WERI-Rb-1 (cell line): Measurements from ENCODE around the gene PLD4.

Source experiments
- DNase-seq: peaks from one replicate; pipeline ENCODE4 v3.0.0-alpha.2; 2020
- H3K27ac ChIP-seq: fragments of 250-450 bp; sonication (Bioruptor Pico); 2 replicates; pipeline ENCODE4 v1.5.1; 2020; ENCODE audit warnings: mild to moderate bottlenecking, moderate library complexity
- H3K27me3 ChIP-seq: fragments of 250-450 bp; sonication (Bioruptor Pico); 2 replicates; pipeline ENCODE4 v1.5.1; 2021; ENCODE audit warnings: mild to moderate bottlenecking, low read depth, moderate library complexity; ENCODE audit not compliant: insufficient read depth, severe bottlenecking
- H3K36me3 ChIP-seq: fragments of 250-450 bp; sonication (Bioruptor Pico); 2 replicates; pipeline ENCODE4 v1.5.1; 2020; ENCODE audit warnings: mild to moderate bottlenecking, moderate library complexity
- H3K4me3 ChIP-seq: 2 replicates; pipeline ENCODE4 v1.5.1; 2011; ENCODE audit warnings: low read depth, mild to moderate bottlenecking, control low read depth, low read length
- H3K9me3 ChIP-seq: fragments of 250-450 bp; sonication (Bioruptor Pico); 2 replicates; pipeline ENCODE4 v1.5.1; 2021; ENCODE audit warnings: mild to moderate bottlenecking, moderate library complexity; ENCODE audit not compliant: severe bottlenecking
- CTCF ChIP-seq: IDR thresholded peaks from 2 replicates; pipeline ENCODE4 v1.5.1; 2011; ENCODE audit warnings: low read depth, mild to moderate bottlenecking, control low read depth, inconsistent platforms, low read length

PLD4 gene

GRCh38 chr14:104937161-104937560, 12.5 kb downstream of the PLD4 start:
- Histone ChIP-seq H3K9me3 (no peaks in the 10 kb centered on the region), H3K36me3 (no peaks in the 10 kb centered on the region), H3K27me3 (no peaks in the 10 kb centered on the region), H3K4me3 (no peak overlapping the region), H3K27ac (no peak overlapping the region)
- no peak for TF ChIP-seq CTCF
- DNase-seq: no peak

DNA sequence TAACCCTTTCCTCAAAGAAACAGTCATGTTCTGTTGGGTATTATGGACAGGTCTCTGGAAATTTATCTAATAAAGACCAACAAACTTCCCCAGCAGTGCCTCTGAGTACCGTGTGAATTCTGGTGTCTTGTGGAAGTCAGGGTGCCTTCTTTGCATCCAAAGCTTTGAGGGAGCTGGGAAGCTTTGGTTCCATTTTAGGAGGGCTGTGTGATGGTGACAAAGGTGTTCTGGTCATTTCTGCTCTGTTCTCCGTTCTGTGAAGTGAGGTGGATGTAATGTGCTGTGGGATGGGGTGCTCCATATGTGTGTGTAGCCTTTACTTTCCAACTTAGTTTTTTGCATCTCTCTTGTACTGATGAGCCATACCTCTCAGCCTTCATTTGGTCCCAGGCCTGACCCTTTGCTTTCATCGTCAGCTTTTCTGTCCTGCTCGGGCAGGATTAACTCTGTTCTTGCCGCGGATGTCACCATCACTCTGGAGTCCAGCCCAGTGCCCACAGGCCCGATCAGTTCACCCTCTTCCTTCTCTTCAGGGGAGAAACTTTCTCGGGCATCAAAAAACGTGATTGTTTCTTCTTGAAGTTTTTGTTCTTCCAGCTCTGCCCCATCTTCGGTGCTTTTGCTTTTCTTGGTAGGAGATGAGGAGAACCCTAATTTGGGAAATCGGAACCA, 13.2 kb downstream of the PLD4 start:
- H3K27me3 ChIP-seq: no peaks in the 10 kb centered on the region
- no peak overlapping the region for H3K4me3 ChIP-seq

DNA sequence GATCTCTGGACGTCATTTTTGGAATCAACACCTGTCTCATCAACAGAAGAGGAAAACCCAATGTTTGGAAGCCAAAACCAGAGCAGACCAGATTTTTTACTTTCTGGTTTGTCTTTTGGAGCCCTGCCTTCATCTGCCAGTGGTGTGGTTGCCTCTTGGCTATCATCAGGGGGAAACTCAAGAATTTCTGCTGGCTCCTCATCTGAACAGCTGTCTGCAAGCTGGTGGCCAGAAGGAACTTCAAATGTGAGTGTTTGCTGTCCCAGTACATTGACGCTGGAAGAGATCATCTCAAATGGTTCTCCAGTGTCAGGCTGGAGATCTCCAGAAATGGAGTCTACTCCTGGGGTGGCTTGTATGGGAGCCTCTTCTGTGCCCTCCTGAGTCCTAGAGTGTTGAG, 13.8 kb downstream of the PLD4 start:
- Histone ChIP-seq H3K36me3 (no peaks in the 10 kb centered on the region), H3K27ac (no peak overlapping the region), H3K27me3 (no peaks in the 10 kb centered on the region), H3K9me3 (no peaks in the 10 kb centered on the region), H3K4me3 (no peak overlapping the region)
- no peak for TF ChIP-seq CTCF
- DNase-seq: no peak

More for the DNA sequence above, 13.2 kb downstream of the PLD4 start:
- H3K9me3 ChIP-seq: no peaks in the 10 kb centered on the region
- no peak for TF ChIP-seq CTCF
- no peak for DNase-seq
- H3K27ac ChIP-seq: no peak overlapping the region
- H3K36me3 ChIP-seq: no peaks in the 10 kb centered on the region

DNA sequence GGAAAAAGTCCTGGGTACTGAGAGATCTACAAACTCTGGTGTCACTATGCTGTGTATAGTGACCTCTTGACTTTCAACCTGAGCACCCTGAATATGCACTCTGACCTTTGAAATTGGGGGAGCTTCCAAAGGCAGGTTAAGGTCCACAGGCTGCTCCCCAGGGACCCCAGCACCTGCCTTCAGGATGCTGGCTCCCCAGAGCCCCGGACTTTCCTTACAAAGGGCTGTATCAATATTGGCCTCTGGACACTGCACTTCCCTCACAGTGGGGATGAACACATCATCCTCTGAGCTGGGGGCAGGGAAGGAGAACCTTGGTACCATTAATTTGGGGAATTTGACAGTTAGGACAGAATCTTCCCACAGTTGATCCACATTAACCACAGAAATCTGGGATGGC, 14.3 kb downstream of the PLD4 start:
- DNase-seq: no peak
- H3K36me3 ChIP-seq: no peaks in the 10 kb centered on the region
- no peaks in the 10 kb centered on the region for H3K9me3 ChIP-seq
- H3K4me3 ChIP-seq: no peak overlapping the region
- no peak overlapping the region for H3K27ac ChIP-seq
- no peak for TF ChIP-seq CTCF
- H3K27me3 ChIP-seq: no peaks in the 10 kb centered on the region

- H3K27ac ChIP-seq: no peak overlapping the region
- DNase-seq: no peak
- H3K27me3 ChIP-seq: no peaks in the 10 kb centered on the region
- no peak for TF ChIP-seq CTCF
- no peaks in the 10 kb centered on the region for H3K36me3 ChIP-seq
- no peak overlapping the region for H3K4me3 ChIP-seq
- H3K9me3 ChIP-seq: no peaks in the 10 kb centered on the region
Measured at GRCh38 chr14:104939666-104940410, 15.2 kb downstream of the PLD4 start.
